ENCODE data around the gene HOXD10.

HOXD10 gene

DNA sequence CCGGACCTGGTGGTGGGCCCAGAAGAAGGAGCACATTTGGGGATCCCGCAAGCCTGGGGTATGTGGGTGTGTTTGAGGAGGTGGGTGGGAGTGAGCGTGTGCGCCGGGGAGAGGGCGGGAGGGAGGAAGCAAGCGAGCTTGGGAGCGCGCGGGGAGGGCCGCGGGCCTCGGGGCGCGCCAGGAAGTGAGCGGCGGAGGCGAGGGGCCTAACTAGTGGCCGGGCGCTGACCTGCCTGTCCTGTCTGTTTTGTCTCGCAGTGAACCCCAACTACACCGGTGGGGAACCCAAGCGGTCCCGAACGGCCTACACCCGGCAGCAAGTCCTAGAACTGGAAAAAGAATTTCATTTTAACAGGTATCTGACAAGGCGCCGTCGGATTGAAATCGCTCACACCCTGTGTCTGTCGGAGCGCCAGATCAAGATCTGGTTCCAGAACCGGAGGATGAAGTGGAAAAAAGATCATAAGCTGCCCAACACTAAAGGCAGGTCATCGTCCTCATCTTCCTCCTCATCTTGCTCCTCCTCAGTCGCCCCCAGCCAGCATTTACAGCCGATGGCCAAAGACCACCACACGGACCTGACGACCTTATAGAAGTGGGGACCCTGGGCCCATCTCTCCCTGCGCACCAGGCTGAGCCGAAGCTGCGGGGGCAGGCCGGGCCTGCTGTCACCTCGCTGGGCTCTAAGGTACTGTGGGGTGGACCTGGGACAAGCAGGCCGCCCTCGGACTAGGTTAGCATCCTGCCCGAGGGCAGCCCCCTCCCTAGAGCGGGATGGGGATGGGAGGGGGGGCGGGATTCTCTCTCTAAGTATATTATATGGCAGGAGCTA, 36.0 kb downstream of the HOXD10 start:
- DNase-seq, result no peak

- no peak for DNase-seq
These were observed 38.1 kb downstream of the HOXD10 start for GRCh38 chr2:176154576-176155252.

DNA sequence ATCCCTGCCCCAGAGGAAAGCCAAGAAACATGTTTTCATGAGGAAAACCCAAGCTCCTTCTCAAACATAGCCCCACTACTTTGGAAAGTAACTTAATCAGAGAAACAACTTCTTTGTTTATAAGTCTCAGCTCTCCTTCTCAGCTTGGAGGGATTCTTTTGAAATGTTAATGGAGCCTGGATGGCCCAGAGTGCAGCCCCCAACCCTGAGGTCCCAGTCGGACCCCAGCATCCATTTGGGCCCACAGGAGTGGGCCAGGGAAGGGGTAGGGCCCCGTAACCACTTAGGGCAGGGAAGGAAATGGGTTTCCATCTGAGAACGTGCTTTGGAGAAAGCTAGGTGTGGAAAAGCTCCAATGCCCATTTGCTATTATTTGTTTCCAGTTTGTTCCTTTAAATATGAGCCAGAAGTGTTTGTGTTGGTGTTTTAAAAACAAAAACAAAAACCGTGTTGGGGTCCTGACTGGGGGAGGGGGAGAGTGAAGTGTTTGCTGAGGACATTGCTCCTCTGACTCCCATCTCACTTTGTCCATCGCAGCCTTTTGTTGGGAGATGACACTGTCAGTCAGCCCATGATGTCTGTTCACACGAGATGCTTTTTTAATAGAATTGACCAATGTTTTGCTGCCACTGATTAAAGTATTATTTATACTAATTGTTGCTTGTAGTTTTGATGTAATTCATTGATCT, 38.9 kb downstream of the HOXD10 start:
- no peak for DNase-seq

GRCh38 chr2:176156301-176156806, 39.8 kb downstream of the HOXD10 start:
- DNase-seq, result no peak

DNA sequence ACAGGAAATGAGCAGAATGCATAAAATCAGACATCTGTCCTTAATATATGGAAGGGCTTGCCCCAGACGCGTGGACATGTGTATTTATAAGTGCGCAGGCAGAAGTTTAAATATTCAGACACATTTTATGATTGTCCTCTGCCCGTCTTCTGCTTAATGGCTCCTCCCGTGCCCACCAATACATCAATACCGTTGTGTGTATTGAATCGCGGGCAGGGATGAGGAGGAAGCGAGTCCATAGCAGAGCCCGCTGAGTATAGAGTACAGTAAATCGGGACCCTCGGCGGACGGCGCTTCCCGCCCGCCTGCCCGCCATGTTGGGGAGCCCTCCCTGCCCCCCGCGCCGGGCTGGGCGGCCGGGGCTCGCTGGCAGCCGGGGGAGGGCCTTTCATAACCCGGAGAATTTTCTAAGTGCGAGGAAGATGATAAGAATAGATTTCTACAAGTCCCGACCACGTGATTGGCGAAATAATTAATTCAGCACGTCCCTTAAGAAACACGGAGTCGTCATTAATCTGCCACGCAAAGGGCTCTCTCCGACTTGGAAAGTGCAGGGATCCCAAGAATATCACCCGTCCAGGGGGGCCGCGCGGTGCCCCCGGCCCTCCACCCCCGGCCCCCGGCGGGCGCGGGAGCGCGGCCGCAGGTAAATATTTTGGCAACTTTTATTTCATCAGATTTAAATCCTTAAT, 40.4 kb downstream of the HOXD10 start, which contains the start of gene HOXD3:
HOXD3 (plus strand) TSS at position 501 of the 692 bp plus-strand sequence. CDS start 11,808 bp downstream, outside the sequence.
- no peak for DNase-seq

DNA sequence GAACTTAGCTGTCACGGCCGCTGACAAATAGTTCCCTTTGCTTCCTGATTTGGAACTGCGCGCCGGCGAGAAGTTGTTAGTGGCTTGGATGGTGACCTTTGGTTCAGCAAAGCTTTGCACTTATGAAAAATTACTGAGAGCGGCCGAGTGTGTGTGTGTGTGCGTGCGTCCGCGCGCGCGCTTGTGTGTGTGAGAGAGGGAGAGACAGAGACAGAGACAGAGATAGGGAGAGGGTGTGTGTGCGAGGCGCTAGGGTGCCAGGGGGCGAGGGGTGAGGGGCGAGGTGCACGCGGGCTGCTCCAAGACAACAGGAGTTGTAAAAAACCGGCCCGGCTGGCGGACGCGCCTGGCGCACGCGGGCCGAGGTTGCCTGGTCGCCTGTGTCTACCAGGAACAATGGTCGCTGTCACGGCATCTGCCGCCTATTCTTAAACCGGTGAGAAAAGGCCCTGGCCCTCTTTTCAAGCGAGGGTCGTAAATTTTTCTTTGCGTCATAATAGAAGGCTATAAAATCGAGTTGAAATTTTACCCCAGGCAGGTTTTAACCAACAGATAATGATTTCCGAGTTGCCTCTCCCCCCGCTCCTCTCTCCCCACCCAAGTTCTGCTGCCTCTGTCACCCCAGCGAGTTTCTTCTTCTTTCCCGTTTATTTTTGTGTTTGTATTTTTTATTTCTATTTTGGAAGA, 41.1 kb downstream of the HOXD10 start:
- no peak for DNase-seq

DNA sequence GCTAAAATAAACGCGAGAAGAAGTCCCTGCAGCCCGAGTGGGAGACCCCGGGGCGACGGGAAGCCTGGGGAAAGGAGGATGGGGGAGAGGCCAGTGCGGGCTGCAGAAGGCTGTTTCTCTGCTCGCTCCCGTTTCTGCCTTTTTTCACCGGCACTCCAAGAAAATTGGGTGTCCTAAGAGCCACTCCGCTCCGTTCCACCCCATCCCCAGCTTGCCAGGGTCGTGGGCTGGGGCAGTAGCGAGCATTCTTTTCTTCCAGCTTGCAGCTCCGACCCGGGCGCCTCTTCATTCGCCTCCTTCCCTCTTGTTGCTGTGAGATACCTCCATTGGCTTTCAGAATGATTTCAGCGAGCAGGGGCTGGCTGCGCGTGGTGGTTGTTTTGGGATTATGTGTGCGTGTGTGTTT, 41.6 kb downstream of the HOXD10 start:
- DNase-seq, result no peak

GRCh38 chr2:176158855-176159662, 42.5 kb downstream of the HOXD10 start:
- DNase-seq, result no peak

GRCh38 chr2:176159663-176160250, 43.2 kb downstream of the HOXD10 start:
- DNase-seq, result no peak

DNA sequence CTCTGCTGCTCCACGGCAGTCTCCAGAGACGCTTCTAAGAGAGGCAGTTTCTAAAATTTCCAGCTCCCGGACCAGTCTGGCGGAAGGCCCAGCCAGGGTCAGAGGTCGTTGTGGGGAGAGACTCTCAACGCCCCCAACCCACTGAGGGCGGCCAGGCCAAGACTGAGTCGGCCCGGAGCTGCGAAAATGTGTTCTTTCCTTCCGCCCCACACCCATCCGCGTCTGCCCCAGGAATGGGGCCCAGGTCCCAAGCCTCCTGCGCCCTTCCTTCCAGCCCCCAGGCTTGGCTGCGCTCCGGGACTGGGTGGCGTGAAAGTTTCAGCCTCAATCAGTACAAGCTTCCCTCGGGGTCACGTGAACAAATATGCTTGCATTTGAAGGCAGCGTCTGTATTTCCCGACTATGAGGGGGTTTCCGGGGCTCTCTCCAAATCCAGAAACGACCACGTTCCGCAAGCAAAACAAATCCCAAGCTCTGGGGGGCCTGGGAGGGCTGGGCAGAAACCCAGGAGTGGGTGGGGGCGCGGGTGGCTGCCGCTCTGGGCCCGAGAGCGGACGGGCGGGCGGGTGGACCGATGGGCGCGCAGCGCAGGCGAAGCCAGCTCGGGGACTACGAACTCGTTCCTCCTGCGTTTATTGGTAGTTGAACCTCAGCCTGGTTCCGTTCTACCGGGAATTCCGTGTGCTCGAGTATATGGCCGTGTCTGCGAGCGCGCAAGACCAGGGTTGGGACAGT, 43.8 kb downstream of the HOXD10 start:
- no peak for DNase-seq

- no peak for DNase-seq
These were observed 44.6 kb downstream of the HOXD10 start for GRCh38 chr2:176160986-176161824.

GRCh38 chr2:176161825-176162626, 45.4 kb downstream of the HOXD10 start:
- DNase-seq, result no peak

DNA sequence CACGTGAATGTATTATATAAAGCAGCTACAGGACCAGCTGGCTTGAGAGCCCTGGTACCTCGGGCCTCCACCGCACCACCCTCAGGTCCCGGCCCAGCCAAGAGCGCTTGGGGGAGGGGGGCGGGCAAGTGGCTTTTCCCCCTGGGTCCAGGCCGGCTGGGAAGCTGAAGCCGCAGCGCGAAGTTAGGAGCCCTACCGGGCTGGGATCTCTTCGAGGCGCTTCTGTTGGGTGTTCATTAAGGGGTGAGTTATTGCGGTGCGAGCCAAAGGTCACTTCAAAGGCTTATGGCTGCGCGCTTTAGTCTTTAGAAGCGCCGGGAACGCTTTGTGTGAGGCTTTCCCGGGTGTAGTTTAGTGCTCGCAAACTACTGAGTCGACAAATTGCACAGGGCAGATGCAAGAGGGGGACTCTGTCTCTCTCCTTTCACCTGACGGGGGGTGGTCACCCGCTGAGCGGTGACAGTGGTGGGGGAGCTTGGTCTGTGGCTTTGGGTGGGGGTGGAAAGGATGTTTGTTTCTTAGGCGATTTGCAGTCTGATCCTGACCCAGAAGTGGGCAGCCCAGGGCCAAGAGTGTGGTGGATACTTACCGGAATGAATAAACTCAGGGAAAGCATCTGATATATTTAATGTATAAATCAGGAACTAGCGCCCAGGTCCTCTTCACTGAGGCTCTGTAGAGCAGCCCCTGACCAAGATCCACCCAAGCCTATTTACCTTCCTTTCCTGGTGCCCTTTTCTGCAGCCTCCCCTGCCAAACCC, 46.5 kb downstream of the HOXD10 start:
- DNase-seq, result no peak

- no peak for DNase-seq
These were observed 47.1 kb downstream of the HOXD10 start for GRCh38 chr2:176163672-176164056.

GRCh38 chr2:176164201-176164600, 47.6 kb downstream of the HOXD10 start:
- no peak for DNase-seq

- no peak for DNase-seq
These were observed 48.2 kb downstream of the HOXD10 start for GRCh38 chr2:176164611-176165369.
